ENCODE measurements around the gene AKAP1.
A peak's percentile ranks its signal among the peaks of the same experiment; 100 is the strongest.

The AKAP1 gene

DNA sequence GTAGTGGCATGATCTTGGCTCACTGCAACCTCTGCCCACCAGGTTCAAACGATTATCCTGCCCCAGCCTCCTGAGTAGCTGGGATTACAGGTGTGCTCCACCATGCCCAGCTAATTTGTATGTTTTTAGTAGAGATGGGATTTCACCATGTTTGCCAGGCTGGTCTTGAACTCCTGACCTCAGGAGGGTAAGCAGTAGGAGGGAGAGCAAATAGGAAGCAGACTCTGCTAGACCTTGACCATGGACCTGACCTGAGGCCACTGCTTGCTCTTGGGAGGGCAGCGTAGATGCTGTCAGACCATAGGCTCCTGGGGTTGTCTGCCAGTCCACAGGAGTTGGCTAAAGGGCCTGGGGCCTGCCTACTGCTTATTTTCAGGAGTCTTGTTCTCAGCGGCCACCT is 28.6 kb downstream of the AKAP1 start:
- H3K4me1 ChIP-seq (ENCODE audit: control insufficient read depth, insufficient read depth, low read length) = peaks cover 36% of the 10 kb centered on the region
- no peak overlapping the region for H3K4me3 ChIP-seq (ENCODE audit: low read length in 2 of 2)
- H3K27me3 ChIP-seq (ENCODE audit: control insufficient read depth in 1 of 2, insufficient read depth in 2 of 2, low read length in 2 of 2) = no peaks in the 10 kb centered on the region
- H3K36me3 ChIP-seq (ENCODE audit: control insufficient read depth in 2 of 2, insufficient read depth in 2 of 2, low read length in 2 of 2) = peaks cover 59 to 65% of the 10 kb centered on the region in 2 donors
- H3K9ac ChIP-seq (ENCODE audit: low read length in 2 of 2) = no peak overlapping the region
- H3K9me3 ChIP-seq (ENCODE audit: control insufficient read depth in 2 of 2, low read length in 2 of 2) = no peaks in the 10 kb centered on the region
- H3K27ac ChIP-seq (ENCODE audit: low read length) = peak overlapping the region; percentile 6

- Histone ChIP-seq H3K4me1 (ENCODE audit: control insufficient read depth, insufficient read depth, low read length) (peaks cover 32% of the 10 kb centered on the region), H3K9me3 (ENCODE audit: control insufficient read depth in 2 of 2, low read length in 2 of 2) (no peaks in the 10 kb centered on the region), H3K4me3 (ENCODE audit: low read length in 2 of 2) (no peak overlapping the region), H3K9ac (ENCODE audit: low read length in 2 of 2) (no peak overlapping the region), H3K27me3 (ENCODE audit: control insufficient read depth in 1 of 2, insufficient read depth in 2 of 2, low read length in 2 of 2) (no peaks in the 10 kb centered on the region), H3K36me3 (ENCODE audit: control insufficient read depth in 2 of 2, insufficient read depth in 2 of 2, low read length in 2 of 2) (peaks cover 64 to 70% of the 10 kb centered on the region in 2 donors), H3K27ac (ENCODE audit: low read length) (peak overlapping the region; percentile 6)
Measured at GRCh38 chr17:57114085-57114673, 29.1 kb downstream of the AKAP1 start.

DNA sequence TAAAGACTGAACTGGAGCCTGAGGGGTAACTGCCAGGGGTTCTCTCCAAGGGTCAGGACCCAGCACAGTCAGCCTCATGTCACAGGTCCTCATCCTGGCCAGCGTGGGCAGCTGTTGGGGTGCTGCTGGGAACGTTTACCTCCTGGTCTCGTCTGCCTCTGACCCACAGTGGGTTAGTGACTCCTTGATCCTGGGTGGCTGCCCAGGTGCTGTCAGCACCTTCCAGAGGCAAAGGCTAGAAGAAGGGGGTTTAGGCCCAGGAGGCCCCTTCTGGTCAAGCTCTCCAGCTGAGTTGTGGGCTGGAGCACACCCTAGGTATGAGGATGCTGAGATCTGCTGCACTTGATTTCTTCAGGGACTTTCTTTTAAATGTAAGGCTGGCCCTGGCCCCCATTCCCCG is 30.3 kb downstream of the AKAP1 start:
- Histone ChIP-seq H3K9me3 (ENCODE audit: control insufficient read depth in 2 of 2, low read length in 2 of 2) (no peaks in the 10 kb centered on the region), H3K4me1 (ENCODE audit: control insufficient read depth, insufficient read depth, low read length) (peaks cover 20% of the 10 kb centered on the region), H3K4me3 (ENCODE audit: low read length in 2 of 2) (no peak overlapping the region), H3K27ac (ENCODE audit: low read length) (no peak overlapping the region), H3K27me3 (ENCODE audit: control insufficient read depth in 1 of 2, insufficient read depth in 2 of 2, low read length in 2 of 2) (no peaks in the 10 kb centered on the region), H3K36me3 (ENCODE audit: control insufficient read depth in 2 of 2, insufficient read depth in 2 of 2, low read length in 2 of 2) (peaks cover 72 to 77% of the 10 kb centered on the region in 2 donors), H3K9ac (ENCODE audit: low read length in 2 of 2) (no peak overlapping the region)

GRCh38 chr17:57115916-57116315 is 30.9 kb downstream of the AKAP1 start:
- H3K4me3 ChIP-seq (ENCODE audit: low read length in 2 of 2) = no peak overlapping the region
- H3K36me3 ChIP-seq (ENCODE audit: control insufficient read depth in 2 of 2, insufficient read depth in 2 of 2, low read length in 2 of 2) = peaks cover 77 to 81% of the 10 kb centered on the region in 2 donors
- H3K9me3 ChIP-seq (ENCODE audit: control insufficient read depth in 2 of 2, low read length in 2 of 2) = no peaks in the 10 kb centered on the region
- H3K27me3 ChIP-seq (ENCODE audit: control insufficient read depth in 1 of 2, insufficient read depth in 2 of 2, low read length in 2 of 2) = no peaks in the 10 kb centered on the region
- no peak overlapping the region for H3K9ac ChIP-seq (ENCODE audit: low read length in 2 of 2)
- peaks cover 15% of the 10 kb centered on the region for H3K4me1 ChIP-seq (ENCODE audit: control insufficient read depth, insufficient read depth, low read length)
- no peak overlapping the region for H3K27ac ChIP-seq (ENCODE audit: low read length)

DNA sequence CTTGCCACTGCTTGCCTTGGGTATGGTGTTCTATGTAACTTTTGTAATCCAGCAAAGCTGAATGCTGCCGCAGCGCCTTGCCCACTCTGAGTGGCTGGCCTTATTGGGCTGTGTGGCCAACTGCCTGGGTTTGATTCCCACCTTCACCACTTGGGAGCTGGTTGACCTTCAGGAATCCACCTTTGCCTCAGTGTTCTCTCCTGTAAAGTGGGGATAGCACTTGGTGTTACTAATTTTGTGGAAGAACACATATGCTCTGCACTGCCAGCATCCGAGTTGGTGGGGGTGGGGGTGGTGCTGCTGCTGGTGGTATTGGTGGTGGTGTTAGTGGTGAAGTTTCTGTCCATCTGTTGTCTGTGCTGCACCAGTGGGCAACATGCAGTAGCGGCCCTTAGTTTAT is 32.8 kb downstream of the AKAP1 start:
- Histone ChIP-seq H3K27ac (ENCODE audit: low read length) (no peak overlapping the region), H3K4me3 (ENCODE audit: low read length in 2 of 2) (no peak overlapping the region), H3K4me1 (ENCODE audit: control insufficient read depth, insufficient read depth, low read length) (peaks cover 6% of the 10 kb centered on the region), H3K9ac (ENCODE audit: low read length in 2 of 2) (no peak overlapping the region), H3K36me3 (ENCODE audit: control insufficient read depth in 2 of 2, insufficient read depth in 2 of 2, low read length in 2 of 2) (peaks cover 73 to 78% of the 10 kb centered on the region in 2 donors), H3K27me3 (ENCODE audit: control insufficient read depth in 1 of 2, insufficient read depth in 2 of 2, low read length in 2 of 2) (no peaks in the 10 kb centered on the region), H3K9me3 (ENCODE audit: control insufficient read depth in 2 of 2, low read length in 2 of 2) (no peaks in the 10 kb centered on the region)

GRCh38 chr17:57120814-57121213 is 35.8 kb downstream of the AKAP1 start:
- no peak overlapping the region for H3K4me3 ChIP-seq (ENCODE audit: low read length in 2 of 2)
- H3K4me1 ChIP-seq (ENCODE audit: control insufficient read depth, insufficient read depth, low read length) = no peaks in the 10 kb centered on the region
- H3K27me3 ChIP-seq (ENCODE audit: control insufficient read depth in 1 of 2, insufficient read depth in 2 of 2, low read length in 2 of 2) = no peaks in the 10 kb centered on the region
- H3K9me3 ChIP-seq (ENCODE audit: control insufficient read depth in 2 of 2, low read length in 2 of 2) = no peaks in the 10 kb centered on the region
- H3K36me3 ChIP-seq (ENCODE audit: control insufficient read depth in 2 of 2, insufficient read depth in 2 of 2, low read length in 2 of 2) = peaks cover 77 to 80% of the 10 kb centered on the region in 2 donors
- no peak overlapping the region for H3K9ac ChIP-seq (ENCODE audit: low read length in 2 of 2)
- H3K27ac ChIP-seq (ENCODE audit: low read length) = no peak overlapping the region

DNA sequence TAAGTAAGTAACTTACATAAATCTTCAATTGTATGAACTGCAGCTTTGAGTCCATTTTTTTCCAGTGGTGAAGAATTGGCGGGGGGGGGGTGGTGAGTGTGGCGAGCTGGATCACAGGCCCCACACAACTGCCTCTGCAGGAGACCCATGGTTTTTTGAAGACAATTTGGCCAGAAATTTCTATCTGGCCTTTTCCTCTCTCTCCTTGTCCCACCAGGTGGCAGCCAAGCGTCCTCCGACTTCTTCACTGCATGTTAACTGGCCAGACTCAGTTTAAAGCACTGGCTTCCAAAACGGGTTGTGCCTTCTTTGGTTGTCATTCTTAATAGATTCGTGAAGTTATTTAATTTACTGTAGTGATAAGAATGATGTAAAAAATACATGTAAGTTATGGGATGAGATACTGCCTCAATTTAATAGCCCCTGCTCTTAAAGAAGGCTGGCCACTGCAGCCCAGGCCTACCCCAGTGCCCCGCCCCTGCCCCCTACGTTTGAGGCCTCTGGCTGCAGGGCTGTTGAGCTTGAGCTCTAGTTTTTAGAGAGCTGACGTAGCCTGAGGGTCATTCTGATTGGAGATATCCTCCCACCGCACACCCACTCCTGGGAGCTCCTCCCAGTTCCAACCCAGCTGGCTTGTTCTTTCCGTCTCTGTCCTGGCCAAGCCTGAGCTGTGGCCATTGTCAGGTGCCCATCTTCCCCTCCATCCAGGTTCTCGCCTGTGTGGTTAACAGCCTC is 36.4 kb downstream of the AKAP1 start:
- no peak overlapping the region for H3K4me3 ChIP-seq (ENCODE audit: low read length in 2 of 2)
- H3K9ac ChIP-seq (ENCODE audit: low read length in 2 of 2) = no peak overlapping the region
- no peaks in the 10 kb centered on the region for H3K27me3 ChIP-seq (ENCODE audit: control insufficient read depth in 1 of 2, insufficient read depth in 2 of 2, low read length in 2 of 2)
- H3K4me1 ChIP-seq (ENCODE audit: control insufficient read depth, insufficient read depth, low read length) = no peaks in the 10 kb centered on the region
- H3K36me3 ChIP-seq (ENCODE audit: control insufficient read depth in 2 of 2, insufficient read depth in 2 of 2, low read length in 2 of 2) = peaks cover 74 to 77% of the 10 kb centered on the region in 2 donors
- H3K9me3 ChIP-seq (ENCODE audit: control insufficient read depth in 2 of 2, low read length in 2 of 2) = no peaks in the 10 kb centered on the region
- H3K27ac ChIP-seq (ENCODE audit: low read length) = no peak overlapping the region

GRCh38 chr17:57124053-57124452 is 39.0 kb downstream of the AKAP1 start:
- Histone ChIP-seq H3K27me3 (ENCODE audit: control insufficient read depth in 1 of 2, insufficient read depth in 2 of 2, low read length in 2 of 2) (no peaks in the 10 kb centered on the region), H3K36me3 (ENCODE audit: control insufficient read depth in 2 of 2, insufficient read depth in 2 of 2, low read length in 2 of 2) (peaks cover 48 to 51% of the 10 kb centered on the region in 2 donors), H3K4me1 (ENCODE audit: control insufficient read depth, insufficient read depth, low read length) (no peaks in the 10 kb centered on the region), H3K9me3 (ENCODE audit: control insufficient read depth in 2 of 2, low read length in 2 of 2) (no peaks in the 10 kb centered on the region), H3K4me3 (ENCODE audit: low read length in 2 of 2) (no peak overlapping the region), H3K27ac (ENCODE audit: low read length) (no peak overlapping the region), H3K9ac (ENCODE audit: low read length in 2 of 2) (no peak overlapping the region)

DNA sequence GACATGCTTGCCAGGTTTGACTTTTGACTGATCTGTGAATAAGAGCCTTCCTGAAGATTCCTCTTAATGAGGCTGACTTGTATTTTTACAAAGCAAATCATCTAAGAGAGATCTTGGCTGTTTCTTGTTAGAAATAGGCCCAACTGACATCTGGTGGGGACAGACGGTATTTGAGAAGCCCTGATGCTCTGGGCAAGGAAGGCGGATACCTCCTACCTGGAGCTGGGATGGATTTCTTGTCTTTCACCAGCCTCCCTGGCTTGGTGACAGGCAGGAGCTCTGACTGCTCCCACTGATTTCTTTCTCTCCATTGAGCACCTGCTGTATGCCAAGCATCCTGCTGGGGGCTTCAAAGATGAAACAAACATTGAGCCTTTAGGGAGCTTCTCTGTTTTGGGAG is 40.4 kb downstream of the AKAP1 start:
- Histone ChIP-seq H3K27me3 (ENCODE audit: control insufficient read depth in 1 of 2, insufficient read depth in 2 of 2, low read length in 2 of 2) (no peaks in the 10 kb centered on the region), H3K9ac (ENCODE audit: low read length in 2 of 2) (no peak overlapping the region), H3K4me1 (ENCODE audit: control insufficient read depth, insufficient read depth, low read length) (no peaks in the 10 kb centered on the region), H3K9me3 (ENCODE audit: control insufficient read depth in 2 of 2, low read length in 2 of 2) (no peaks in the 10 kb centered on the region), H3K36me3 (ENCODE audit: control insufficient read depth in 2 of 2, insufficient read depth in 2 of 2, low read length in 2 of 2) (peaks cover 40 to 43% of the 10 kb centered on the region in 2 donors), H3K27ac (ENCODE audit: low read length) (no peak overlapping the region), H3K4me3 (ENCODE audit: low read length in 2 of 2) (no peak overlapping the region)

GRCh38 chr17:57125866-57126265 is 40.8 kb downstream of the AKAP1 start:
- H3K4me3 ChIP-seq (ENCODE audit: low read length in 2 of 2) = no peak overlapping the region
- peaks cover 2% of the 10 kb centered on the region for H3K4me1 ChIP-seq (ENCODE audit: control insufficient read depth, insufficient read depth, low read length)
- H3K27me3 ChIP-seq (ENCODE audit: control insufficient read depth in 1 of 2, insufficient read depth in 2 of 2, low read length in 2 of 2) = no peaks in the 10 kb centered on the region
- no peak overlapping the region for H3K27ac ChIP-seq (ENCODE audit: low read length)
- H3K36me3 ChIP-seq (ENCODE audit: control insufficient read depth in 2 of 2, insufficient read depth in 2 of 2, low read length in 2 of 2) = peaks cover 36 to 38% of the 10 kb centered on the region in 2 donors
- H3K9me3 ChIP-seq (ENCODE audit: control insufficient read depth in 2 of 2, low read length in 2 of 2) = no peaks in the 10 kb centered on the region
- H3K9ac ChIP-seq (ENCODE audit: low read length in 2 of 2) = no peak overlapping the region
